GM19324 (cell line): ENCODE data around the gene NOL3.
A peak's percentile ranks its signal among the peaks of the same experiment; 100 is the strongest.

Source experiments
- ATAC-seq: cut with Tn5 transposase; IDR thresholded peaks from one replicate; pipeline ENCODE4 v1.9.1; 2021; ENCODE audit warnings: mild to moderate bottlenecking, moderate library complexity; ENCODE audit not compliant: unreplicated experiment, low FRiP score

The NOL3 gene

GRCh38 chr16:67169011-67169451 lies 1.3 kb upstream of the NOL3 start:
- ATAC-seq, result no peak

GRCh38 chr16:67169642-67170167 lies 633 bp upstream of the NOL3 start:
- no peak for ATAC-seq

GRCh38 chr16:67170949-67171649 lies 761 bp downstream of the NOL3 start:
- no peak for ATAC-seq

DNA sequence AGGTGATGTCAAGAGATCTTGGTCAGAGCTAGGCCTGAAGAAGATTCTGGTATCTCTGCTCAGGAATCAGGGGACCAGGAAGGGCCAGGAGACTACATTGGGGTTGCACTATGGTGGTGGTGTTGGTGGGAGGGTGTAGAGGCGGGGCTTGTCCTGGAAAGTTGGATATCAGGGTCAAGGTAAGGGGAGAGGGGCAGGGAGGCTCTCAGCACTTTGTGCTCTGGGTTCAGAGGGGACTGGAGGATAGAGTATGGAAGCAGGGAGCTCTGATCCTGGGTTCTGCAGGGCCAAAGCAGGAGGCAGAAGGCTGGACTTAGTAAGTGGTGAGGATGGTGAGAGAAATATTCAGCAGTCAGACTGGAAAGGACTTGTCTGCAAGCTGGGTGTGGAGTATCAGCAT lies 3.0 kb downstream of the NOL3 start:
- ATAC-seq, result no peak

- peak; percentile 37 for ATAC-seq
Measured at GRCh38 chr16:67173808-67174705, 3.7 kb downstream of the NOL3 start.

- no peak for ATAC-seq
Measured at GRCh38 chr16:67174706-67175231, 4.4 kb downstream of the NOL3 start.

GRCh38 chr16:67176662-67177061 lies 6.3 kb downstream of the NOL3 start:
- no peak for ATAC-seq

DNA sequence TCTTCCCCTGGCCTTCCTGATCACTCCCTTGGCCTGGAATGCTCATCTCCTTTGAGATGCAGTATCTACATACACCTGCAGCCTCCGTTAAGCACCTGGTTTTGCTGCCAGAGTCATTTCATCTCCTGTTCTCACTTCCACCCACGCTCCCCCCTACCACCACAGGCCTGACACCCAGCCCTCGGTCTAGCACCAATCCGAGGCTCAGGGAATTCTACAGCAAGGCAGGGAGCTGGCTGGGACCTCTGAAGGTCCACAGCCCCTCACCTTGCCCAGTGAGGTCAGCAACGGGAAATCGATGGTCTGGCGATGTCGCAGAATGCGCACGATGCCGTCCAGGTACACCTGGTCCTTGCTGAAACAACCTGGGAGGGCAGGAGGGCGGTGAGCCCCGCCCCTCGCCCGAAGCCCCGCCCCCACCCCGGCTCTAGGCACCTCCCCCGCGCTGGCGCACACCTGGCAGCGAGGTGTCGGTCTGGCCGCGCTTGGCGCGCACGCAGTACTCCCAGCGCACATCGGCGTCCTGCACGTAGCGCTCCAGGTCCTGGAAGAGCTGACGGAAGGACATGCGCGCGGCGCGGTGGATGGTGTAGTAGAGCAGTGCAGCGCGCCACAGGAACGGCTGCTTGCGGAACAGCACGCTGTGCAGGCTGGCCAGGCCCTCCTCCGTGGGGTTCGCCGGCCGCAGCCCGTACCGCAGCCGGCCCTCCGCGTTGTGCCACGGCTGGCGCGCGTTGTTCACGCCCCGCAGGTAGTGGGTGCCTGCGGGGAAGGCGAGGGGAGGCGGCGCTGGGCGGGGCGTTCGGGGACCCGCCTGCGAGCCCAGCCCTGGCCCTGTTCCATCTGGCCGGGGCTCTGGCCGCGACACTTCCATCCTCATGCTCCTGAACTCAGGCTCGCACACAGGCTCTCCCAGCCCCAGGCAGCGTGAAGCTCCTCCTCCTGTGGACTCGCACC lies 7.7 kb downstream of the NOL3 start:
- ATAC-seq, result no peak

DNA sequence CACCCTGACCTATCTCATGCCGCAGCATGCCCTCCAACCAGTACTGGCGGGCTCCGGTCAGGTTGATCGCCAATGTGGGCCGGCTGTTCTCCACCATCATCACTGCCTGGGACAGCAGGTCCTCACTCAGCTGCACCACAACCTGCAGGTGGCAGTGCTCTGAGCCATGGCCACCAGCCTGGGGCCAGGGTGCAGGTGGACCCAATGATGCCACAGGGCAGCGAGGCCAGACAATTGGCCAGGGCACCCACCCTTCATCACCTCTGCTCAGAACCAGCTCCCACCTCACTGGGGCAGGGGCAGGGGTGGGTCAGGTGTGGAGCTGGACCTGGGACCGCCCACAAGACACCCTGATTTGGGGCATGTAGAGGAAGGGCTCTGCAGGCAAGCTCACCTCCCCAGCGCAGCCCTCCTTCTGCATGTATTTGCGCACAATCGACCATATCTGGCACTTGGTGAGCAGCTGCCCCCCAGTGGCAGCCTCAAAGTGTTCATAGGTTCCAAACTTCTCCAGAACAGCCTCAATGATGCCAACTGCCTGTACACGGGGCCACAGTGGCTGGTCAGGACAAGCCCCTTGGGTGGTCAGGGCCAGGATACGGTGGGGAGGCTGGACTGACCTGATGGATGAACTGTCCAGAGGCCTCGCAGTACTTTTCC lies 9.2 kb downstream of the NOL3 start:
- ATAC-seq, result no peak

GRCh38 chr16:67180166-67180565 lies 9.8 kb downstream of the NOL3 start:
- no peak for ATAC-seq

DNA sequence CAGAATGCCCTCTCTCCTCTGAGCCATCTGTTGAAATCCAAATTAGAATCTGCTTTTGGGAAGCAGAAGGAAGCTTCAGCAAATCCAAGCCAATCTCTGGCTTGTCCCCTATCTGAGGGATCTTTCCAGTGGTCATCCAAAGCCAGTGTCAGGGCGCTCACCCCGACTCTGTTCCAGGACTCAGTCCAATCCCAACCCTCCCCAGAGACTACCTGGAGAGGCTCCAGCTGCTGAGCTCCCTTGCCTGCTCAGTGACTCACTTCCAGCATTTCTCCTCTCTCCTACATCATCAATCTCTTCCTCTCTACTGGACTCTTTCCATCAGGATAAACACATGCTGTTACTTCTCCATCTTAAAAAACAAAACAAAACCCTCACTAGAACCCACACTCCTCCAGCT lies 11.0 kb downstream of the NOL3 start:
- no peak for ATAC-seq

- ATAC-seq, result no peak
Measured at GRCh38 chr16:67182288-67182687, 11.9 kb downstream of the NOL3 start.

GRCh38 chr16:67183284-67183626 lies 12.9 kb downstream of the NOL3 start:
- ATAC-seq, result no peak

- ATAC-seq, result peak; percentile 92
Measured at GRCh38 chr16:67183627-67184452, 13.5 kb downstream of the NOL3 start, which contains the start of gene MATCAP1. Gene MATCAP1 (minus strand): TSS chr16:67183963. CDS start chr16:67180610, 3,353 bp downstream.

GRCh38 chr16:67184453-67184994 lies 14.2 kb downstream of the NOL3 start:
- no peak for ATAC-seq

GRCh38 chr16:67184995-67185650 lies 14.8 kb downstream of the NOL3 start:
- ATAC-seq, result no peak

DNA sequence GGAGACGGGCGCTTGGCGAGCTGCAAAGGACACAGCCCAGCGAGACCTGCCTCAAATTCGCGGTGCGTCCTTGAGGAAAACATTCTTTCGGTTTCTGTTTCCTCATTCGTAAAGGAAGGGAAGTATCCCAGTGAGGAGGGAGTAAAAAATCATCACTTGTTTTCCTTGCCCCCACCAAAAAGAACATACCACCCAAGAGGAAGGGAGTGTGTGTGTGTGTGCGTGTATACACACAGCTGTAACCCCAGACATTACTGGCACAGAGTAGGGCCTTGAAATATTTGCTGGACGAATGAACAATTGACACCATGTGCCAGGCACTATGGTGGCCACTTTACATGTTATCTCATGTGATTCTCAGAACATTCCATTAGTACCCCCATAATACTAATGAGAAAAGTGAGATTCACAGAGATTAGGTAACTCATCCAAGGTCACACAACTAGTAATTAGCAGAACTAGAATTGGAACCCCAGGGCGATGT lies 15.4 kb downstream of the NOL3 start:
- no peak for ATAC-seq

DNA sequence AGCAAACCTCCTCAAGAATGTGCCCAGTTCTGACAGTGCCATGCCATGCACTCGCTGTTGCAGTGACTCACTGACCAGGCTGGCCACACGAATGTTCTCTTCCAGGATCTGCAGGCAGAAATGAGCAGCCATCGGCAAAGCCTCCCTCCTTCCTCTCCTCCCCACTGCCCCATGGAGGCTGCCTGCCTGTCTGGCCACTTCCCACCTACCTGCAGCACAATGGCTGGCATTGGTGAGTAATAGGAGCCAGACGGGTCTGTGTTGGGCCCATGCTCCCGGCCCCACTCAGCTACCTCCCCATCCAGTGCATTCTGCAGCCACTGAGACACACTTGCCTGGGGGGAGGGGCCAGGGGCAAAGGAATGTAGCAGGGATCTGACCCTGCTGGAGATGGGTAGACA lies 16.2 kb downstream of the NOL3 start:
- ATAC-seq, result no peak
